Measurements from ENCODE around the gene ADM2.

The ADM2 gene

GRCh38 chr22:50445880-50446707 lies 35.2 kb upstream of the ADM2 start:
- DNase-seq, result no peak

DNA sequence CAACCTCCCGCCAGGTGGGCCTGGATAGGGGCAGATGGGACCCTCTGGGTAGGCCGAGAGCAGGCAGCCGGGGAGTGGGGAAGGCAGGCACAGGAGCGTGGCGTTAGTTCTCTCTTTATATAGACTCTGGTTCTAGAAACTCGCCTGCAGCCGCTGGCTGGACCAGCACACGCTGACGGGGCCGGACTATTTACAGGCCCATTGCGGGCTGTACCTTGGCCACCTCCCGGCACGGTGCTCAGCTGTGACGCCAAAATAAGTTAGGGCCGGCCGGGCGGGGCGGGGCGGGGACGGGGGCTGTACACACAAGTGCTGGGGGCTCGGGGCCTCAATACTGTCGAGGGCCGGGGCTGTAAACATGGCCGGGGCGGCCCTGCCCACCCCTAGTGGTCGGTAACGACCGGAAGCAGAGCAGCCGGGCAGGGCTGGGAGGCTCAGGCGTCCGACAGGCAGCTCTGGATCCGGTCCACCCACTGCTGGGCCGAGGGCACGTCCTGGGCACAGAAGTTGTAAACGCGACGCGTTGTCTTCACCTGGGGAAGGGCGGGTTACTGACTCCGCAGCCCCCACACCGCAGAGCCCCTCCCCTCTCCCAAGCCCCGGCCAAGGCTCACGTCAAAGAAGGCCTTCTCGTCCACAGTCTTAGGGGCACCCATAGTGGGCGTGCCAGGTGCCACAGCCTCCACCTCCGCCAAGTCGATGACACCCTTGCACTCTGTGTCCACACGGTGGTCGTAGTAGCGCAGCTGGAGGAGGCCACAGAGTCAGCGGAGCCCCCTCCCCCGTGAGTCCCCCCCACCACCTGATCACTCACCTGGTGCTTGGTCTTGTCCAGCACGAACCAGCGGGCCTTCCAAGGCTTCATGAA lies 34.4 kb upstream of the ADM2 start:
- DNase-seq, result no peak

DNA sequence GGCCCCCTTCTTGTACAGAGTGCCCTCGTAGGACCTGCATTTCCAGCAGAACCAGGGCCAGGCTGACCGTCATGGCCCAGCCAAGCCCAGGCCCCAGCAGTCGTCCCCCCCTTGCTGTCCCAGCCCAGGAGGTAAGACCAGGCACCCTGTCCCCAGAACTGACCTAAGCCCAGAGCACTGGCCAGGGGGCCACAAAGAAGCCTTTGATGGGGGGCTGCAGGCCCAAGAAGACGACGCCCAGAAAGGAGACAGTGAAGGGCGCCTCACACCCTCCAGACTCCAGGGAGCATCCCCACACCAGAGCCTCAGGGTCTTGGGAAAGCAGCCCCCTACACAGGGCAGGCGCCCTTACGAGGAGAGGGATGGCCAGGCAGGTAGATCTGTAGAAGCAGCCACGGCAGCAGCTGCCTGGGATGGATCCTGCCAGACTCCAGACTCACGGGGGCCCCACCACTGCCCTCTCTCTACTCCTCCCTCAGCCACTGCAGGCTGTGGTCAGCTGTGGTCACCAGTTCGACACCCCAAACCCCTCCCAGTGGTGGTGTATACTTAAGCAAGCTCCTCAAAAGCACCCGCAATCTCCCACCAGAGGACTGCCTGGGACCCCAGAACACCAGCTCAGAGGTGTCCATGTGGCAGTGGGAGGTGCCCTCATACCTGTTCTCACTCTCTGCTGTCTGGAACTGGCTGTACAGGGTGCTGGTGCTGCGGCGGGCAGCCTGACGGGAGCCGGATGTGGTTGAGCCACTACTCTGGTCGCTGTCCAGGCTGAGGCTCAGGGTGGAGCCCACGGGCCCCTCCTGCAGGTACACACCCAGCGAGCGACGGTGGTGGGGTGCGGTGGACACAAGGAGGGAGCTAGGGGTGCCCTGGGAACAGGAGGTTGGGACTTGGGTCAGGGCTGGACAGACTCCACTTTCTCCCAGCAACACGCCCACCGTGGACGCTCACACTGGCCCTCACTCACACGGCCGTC lies 33.5 kb upstream of the ADM2 start:
- no peak for DNase-seq

GRCh38 chr22:50452649-50453048 lies 28.7 kb upstream of the ADM2 start:
- no peak for DNase-seq

- DNase-seq, result no peak
Measured at GRCh38 chr22:50454556-50455075, 26.7 kb upstream of the ADM2 start.

DNA sequence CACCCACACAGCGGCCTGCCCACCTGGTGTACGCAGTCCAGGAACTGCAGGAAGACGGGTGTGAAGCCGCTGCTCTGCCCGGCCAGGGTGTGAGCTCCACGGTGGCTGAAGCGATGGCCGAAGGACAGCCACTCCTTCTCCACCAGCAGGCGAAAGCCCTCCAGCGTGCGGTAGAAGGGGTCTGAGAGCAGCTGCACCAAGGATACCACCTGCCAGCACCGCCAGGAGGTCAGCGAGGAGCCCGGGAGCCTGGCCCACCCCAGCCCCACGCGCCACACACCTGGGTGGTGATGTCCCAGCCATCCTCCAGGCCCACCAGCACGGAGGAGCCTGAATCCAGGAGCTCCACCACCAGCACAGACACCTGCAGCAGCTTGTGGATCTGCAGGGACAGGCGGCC lies 26.1 kb upstream of the ADM2 start:
- no peak for DNase-seq

DNA sequence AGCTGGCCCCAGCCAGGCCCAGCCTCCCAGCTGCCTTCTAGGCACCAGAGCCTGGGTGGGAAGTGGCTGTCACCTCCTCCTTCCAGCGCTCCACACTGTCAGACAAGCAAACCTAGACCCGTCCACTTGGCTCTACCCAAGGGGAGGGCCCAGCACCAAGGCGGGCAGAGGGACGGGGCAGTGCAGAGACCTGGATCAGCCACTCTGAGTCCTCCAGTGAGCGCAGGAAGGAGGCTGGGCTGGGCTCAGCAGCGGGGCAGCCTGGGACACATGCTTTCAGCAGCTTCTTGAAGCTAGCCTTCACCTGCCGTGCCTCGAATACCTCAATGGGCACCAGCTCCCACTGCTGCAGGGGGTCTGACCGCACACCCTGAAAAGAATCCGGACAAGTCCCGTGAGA lies 25.3 kb upstream of the ADM2 start:
- no peak for DNase-seq

DNA sequence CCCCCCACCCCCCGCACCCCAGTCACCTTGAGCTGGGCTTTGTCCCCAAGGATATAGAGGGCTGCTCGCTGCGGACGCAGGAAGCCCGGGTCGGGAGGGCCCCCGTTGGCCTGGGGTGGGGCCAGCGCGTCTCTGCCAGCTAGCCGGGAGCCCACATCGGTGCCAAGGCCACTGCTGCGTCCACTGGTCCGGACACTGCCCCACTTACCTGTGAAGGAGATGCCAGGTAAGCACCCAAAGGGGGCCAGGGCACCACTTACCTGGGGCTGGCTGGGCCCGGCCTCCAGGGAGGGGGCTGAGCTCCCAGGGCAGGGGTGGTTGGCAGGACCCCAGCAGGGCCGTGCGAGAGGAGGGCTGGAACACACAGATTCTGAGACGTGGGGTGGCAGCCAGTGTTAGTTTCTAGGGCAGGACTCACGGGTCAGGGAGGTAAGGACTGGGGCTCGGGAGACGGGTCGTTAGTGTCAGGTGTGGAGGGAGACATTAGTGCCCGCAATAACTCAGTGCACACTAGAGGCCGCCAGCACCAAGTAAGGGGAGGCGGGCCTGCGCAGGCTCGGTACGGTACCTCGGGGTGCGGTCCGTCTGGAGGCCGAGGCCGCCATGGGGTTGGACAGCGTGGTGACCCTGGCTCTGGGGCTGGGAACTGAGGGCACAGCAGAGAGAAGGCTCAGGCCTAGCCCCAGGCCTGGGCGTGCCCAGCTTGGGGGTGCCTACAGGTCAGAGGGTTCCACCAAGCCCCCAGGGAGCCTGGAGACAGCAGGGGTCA lies 24.7 kb upstream of the ADM2 start:
- no peak for DNase-seq

- no peak for DNase-seq
Measured at GRCh38 chr22:50459016-50459415, 22.3 kb upstream of the ADM2 start.

DNA sequence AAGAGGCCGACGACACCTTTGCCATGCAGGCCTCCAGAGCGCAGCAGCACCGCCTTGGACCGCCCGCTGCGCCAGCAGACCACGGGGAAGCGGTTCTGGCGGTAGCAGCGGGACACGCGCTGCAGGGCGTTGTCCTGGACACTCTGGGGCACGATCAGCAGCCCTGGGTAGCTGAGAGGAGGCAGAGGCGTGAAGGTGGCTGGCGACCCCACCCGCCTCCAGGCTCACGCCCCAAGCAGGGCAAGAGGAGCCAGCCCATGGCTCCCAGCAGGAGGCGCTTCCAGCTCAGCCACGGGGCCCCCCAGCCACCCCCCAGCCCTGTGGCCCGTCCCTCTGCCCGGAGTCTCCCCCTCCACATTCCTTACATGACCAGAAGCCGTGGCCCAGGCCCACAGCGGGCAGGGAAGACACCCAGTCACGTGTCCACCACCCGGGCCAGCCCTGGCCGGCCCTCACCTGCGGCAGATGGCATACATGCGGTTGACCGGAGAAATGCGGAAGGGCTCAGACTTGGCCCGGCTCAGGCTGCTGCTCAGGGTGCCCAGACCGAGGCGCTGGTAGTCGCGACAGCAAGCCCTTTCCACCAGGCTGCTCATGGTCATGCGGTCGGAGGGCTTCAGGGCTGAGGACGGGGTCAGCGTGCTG lies 21.7 kb upstream of the ADM2 start:
- no peak for DNase-seq

DNA sequence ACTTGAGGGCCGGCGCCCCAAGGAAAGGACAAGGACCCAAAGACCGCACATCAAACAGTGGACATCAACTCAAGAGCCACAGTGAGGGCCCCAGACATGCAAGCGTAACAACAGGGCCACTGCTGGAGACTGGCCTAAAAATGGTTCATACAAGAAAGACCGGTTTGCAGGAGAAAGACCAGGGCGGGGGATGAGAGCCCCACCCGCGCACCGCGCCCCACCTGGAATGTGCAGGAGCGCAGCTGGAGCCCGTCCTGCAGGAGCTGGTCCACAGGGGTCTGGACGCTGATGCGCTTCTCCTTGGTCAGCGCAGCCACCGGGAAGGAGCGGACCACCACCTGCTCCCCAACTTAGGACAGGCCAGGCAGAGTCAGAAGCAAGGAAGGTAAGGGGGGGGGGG lies 20.4 kb upstream of the ADM2 start:
- no peak for DNase-seq

GRCh38 chr22:50461536-50461935 lies 19.8 kb upstream of the ADM2 start:
- DNase-seq, result no peak

GRCh38 chr22:50461979-50462540 lies 19.3 kb upstream of the ADM2 start:
- DNase-seq, result no peak

DNA sequence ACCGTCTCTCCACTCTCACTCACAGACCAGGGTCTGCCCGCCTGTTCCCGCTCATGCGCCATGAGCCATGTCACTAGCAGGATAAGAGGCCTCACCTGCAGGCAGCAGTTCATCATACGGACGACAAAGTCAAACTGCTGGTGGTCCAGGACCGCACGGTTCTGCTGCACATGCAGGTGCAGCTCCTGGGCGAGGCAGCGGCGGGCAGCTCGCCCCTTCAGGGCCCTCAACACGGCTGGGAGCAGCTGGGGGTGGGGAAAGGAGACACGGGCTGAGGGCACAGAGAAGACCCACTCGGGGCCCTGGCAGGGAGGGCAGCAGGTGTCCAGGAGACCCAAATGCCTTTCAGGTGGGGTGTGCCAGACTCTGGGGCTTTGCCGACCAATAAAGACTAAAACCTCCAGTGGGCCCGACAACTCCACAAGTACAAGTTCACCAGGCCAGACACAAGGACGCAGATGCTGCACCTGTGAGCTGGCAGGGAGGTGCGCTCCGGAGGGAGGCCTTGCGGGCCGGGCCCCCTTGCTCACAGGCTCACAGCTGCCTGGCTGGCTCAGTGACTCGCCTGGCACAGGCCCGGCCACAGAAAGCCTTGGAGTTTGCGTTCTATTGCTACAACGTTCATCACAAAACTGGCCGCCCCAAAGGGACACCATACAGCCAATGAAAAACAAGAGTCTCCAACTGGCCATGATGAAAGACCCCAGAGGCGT lies 18.0 kb upstream of the ADM2 start:
- DNase-seq, result no peak

- DNase-seq, result no peak
Measured at GRCh38 chr22:50464451-50464850, 16.9 kb upstream of the ADM2 start.

- DNase-seq, result no peak
Measured at GRCh38 chr22:50465066-50465930, 16.0 kb upstream of the ADM2 start.

GRCh38 chr22:50467341-50467740 lies 14.0 kb upstream of the ADM2 start:
- DNase-seq, result no peak

DNA sequence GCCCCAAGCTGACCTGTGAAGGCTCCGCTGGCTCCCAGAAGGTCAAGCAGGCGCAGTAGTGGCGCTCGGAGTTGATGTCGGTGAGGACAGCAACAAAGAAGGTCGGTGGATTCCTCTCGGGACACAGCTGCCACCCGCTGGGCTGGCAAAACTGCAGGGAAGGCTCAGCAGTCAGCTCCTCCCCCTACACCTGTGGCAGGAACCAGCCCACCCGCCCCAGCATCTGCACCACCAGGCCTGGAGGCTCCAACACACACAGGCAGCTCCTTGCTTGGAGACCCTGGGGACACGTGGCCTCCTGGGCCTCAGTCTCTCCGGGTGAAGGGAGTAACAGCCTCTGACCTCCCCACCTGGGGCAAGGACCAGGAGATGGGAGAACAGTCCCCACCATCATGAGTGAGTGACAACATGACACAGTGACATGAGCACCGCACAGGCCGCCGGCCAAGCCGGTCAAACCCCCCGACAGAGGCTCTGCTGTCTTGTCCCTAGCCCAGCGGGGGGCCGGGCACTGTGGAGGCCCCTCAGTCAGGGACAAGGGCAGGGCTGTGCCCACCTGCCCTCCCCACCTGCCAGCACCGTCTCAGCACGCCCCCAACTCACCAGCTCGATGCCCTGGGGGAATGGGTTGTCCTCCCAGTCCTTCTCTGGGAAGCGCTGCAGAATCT lies 13.4 kb upstream of the ADM2 start:
- no peak for DNase-seq

DNA sequence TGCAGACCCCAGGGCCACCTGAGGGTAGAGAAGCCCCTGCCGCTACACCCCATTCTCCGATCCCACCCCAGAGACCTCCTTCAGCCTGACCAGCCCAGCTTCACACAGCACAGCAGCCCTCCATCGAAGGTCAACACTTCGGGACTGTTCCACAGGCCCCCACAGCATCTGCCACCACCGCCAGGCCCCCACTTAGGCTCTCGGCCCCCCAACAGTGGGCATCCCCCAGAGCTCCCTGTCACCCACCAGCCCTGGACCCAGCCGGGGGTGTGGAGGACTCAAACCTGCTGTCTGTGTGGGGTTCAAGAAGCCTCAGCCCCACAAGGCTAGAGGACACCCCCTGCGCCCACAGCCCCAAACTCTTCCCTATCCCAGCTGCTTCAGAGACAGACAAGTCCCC lies 12.7 kb upstream of the ADM2 start:
- no peak for DNase-seq

Data from kidney glomerular epithelial cell (primary cell).